Uterus (tissue), 2 donors: ENCODE data around the gene RABL2A.
"Not testable (repeated sequence)": the region's sequence is repeated elsewhere in the genome, so short reads cannot be mapped to it uniquely, and the experiment has no call there.

Source experiments
- CTCF ChIP-seq, 4 experiments: fragments of 200-600 bp in 2 of 4; fragments of 450-650 bp in 2 of 4; sonication (generic) in 2 of 4; IDR thresholded peaks; one replicate each; pipeline ENCODE4 v1.5.1; 2016 to 2019; ENCODE audit warnings: antibody characterized with exemption in 4 of 4, mild to moderate bottlenecking in 2 of 4, moderate library complexity in 1 of 4
- POLR2A ChIP-seq, 2 donors: fragments of 450-650 bp; IDR thresholded peaks; one replicate each; pipeline ENCODE4 v1.6.1; 2016; ENCODE audit warnings: antibody characterized with exemption in 2 of 2, mild to moderate bottlenecking in 1 of 2, moderate library complexity in 1 of 2

GRCh38 chr2:113669013-113669412 is 41.9 kb downstream of the RABL2A start:
- not testable (repeated sequence) for TF ChIP-seq CTCF, POLR2A (IDR thresholded peaks at IDR 0.05)
